LNCaP clone FGC (cell line): ENCODE measurements around the gene KCNN3.
A peak's percentile ranks its signal among the peaks of the same experiment; 100 is the strongest.

Source experiments
- DNase-seq: peaks from one replicate; pipeline ENCODE4 v3.0.0-alpha.2; 2011; ENCODE audit warnings: low read depth
- H3K4me3 ChIP-seq: 2 replicates; pipeline ENCODE4 v1.5.1; 2011; ENCODE audit warnings: mild to moderate bottlenecking, low read depth, low read length, control low read depth
- TF ChIP-seq, protein P1 (sequence below): IDR thresholded peaks from 2 replicates; pipeline ENCODE4 v1.5.1; 2012; ENCODE audit warnings: mild to moderate bottlenecking; ENCODE audit not compliant: control insufficient read depth, insufficient read depth; ENCODE audit errors: extremely low read depth

The KCNN3 gene

DNA sequence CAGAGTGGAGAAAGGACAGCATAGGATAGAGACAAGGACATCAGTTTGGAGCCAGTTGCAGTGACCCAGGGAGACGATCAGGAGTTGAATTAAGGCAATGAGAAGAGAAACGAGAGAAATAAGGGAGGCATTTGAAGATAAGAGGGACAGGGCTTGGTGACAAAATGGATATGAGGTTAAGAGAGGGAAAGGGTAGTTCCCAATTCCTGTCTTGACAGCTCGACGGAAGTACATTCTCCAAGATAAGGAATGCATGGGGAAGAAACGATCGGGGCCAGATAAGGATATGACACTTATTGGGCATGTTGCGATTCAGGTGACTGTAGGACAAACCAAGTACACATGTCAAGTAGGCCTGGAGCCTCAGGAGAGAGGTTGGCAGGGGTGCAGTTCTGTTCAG lies 18.7 kb upstream of the KCNN3 start:
- DNase-seq, result no peak
- TF ChIP-seq, protein P1, sequence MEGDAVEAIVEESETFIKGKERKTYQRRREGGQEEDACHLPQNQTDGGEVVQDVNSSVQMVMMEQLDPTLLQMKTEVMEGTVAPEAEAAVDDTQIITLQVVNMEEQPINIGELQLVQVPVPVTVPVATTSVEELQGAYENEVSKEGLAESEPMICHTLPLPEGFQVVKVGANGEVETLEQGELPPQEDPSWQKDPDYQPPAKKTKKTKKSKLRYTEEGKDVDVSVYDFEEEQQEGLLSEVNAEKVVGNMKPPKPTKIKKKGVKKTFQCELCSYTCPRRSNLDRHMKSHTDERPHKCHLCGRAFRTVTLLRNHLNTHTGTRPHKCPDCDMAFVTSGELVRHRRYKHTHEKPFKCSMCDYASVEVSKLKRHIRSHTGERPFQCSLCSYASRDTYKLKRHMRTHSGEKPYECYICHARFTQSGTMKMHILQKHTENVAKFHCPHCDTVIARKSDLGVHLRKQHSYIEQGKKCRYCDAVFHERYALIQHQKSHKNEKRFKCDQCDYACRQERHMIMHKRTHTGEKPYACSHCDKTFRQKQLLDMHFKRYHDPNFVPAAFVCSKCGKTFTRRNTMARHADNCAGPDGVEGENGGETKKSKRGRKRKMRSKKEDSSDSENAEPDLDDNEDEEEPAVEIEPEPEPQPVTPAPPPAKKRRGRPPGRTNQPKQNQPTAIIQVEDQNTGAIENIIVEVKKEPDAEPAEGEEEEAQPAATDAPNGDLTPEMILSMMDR, result no peak
- H3K4me3 ChIP-seq, result no peak overlapping the region

DNA sequence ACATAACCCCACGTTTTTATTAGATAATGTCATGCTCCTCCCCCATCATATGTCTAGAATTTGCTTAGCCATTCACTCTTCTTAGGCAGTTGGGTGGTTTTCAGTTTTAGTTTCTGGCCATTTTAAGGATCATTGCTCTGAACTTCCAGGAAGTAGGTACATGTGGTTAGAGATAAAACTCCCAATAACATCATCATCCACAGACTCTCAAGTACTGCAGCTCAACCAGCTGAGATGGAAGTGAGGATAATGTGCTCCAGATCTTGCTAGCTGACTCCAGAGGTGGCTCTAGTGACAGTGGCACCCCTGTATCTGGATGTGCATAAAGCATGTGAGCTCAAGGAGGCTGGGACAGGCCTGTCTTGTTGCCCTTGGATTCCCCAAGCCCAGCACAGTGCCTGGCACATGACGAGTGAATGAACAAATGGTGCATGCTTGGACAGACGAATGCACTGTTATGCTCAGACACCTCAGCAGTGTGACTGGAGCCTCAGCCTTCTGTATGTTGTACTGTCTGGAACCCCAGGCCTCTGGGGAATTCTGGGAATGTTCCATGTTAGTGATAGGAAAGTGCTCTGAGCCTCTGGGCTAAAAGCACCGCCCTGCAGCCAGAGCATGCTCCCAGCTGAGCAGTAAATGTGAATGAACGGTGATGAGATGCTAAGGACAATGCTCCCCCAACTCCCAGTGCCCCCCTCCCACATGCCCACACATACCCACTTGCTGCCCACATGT lies 16.4 kb upstream of the KCNN3 start:
- TF ChIP-seq, protein P1, result no peak
- no peak overlapping the region for H3K4me3 ChIP-seq
- DNase-seq, result no peak

DNA sequence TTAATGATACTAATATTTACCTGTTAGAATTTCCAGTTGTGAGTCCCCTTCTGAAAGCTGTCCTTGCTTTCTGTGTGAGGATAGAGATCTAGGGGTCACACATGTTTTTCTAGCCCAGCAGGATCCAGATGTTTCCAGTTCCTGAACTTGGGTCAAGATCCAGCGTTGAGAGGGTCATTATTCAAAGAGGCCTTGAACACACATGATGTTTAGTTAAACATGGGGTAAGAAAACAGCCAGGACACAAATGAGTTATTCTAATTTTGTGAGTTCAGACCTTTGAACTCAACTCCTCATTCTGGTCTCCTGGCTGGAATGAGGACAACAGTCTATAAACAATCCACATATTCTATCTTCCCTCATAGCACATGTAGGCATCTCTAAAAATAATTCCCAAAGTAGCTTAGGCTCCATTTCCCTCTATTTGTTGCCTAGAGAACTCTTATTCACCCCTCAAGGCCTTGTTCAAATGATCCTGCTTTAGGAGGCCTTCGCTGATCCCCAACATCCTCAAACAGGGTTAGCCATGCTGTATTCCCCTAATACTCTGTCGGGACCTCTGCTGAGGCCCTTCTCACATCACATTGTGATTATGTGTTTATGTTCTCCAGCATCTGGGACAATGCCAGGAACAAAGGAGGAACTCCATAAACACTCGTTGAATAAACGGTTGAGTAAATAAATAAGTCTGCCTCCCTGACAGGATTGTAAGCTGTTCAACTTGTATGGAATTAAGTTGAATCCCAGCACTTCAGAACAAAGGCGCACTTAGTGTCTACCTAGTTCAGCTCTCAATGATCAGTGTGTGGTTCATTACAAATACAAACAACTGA lies 15.0 kb upstream of the KCNN3 start:
- DNase-seq, result peak; percentile 90
- TF ChIP-seq, protein P1, result no peak

DNA sequence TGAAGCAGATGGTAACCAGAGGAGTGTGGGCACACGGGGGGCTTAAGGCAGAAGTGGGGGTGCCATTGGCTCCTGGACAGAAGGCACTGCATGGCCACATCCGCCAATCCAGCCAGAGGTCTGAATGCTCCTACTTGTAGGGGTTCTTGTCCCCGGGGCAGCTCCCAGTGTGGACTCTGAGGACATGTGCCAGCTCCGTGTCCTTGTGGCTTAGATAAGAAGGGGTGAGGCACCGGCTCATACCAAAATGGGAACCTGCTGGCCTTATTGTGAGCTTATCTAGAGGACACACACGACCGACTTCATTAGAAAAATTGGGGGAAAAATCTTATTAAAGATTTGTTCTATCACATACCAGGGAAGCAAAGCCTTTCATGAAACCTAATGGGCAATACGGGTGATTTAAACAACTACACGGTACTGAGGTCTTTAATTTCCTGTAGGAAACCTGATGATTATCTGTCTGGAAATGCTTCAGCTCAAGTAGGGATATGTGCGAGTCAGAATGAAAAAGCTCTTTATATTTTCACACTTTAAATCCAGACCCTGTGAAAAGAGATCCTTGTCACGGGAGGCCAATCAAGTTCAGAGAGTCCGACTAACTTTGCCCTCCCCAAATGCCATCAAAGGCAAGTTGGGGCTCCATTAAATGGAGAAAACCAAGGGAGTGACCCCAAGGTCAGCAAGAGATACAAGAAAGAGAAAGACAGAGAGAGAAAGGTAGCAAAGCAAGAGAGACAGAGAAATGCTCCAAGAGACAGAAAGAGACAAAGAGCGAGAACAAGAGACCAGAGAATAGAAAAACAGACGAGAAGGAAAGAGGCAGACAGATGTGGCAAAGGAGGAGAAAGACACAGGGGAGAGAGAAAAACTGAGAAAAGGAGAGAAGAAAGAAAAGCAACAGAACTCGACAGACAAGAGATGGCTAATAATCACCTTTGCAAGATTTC lies 14.1 kb upstream of the KCNN3 start:
- TF ChIP-seq, protein P1, result no peak
- H3K4me3 ChIP-seq, result no peak overlapping the region
- no peak for DNase-seq

More for the DNA sequence above, 15.0 kb upstream of the KCNN3 start:
- no peak overlapping the region for H3K4me3 ChIP-seq

DNA sequence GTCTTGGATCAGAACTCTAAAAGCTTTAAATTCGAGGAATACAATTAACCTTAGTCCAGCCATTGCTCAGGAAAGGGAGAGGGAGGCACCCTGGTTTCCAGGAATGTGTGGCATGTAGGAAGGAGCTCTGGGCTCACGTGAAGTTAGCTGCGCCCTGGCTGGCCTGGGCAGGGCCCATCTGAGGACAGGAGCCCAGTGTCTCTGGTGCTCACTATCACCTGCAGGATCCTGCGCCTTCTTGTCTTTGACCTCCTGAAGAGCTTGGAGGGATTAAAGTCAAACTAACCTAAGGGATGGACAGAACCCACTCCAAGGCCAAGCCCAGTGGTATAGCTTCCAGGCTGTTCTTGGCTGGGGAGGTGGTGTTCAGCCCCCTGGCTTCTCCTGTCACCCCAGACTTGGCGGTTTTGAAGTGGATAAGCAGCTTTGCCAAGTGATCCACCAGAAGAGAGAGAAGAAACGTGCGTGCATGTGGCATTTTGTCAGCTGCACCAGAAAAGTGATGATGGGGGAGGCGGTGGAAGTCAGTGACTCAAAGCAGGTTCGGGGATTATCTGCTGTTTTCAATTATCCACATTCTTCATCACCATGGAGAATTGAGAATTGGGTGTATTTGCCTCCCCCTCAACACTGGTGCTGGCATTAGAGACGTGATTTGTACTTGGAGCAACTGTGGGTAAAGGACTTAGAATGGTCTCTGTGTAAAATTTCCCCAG lies 11.9 kb upstream of the KCNN3 start:
- DNase-seq, result no peak
- no peak overlapping the region for H3K4me3 ChIP-seq
- TF ChIP-seq, protein P1, result no peak

DNA sequence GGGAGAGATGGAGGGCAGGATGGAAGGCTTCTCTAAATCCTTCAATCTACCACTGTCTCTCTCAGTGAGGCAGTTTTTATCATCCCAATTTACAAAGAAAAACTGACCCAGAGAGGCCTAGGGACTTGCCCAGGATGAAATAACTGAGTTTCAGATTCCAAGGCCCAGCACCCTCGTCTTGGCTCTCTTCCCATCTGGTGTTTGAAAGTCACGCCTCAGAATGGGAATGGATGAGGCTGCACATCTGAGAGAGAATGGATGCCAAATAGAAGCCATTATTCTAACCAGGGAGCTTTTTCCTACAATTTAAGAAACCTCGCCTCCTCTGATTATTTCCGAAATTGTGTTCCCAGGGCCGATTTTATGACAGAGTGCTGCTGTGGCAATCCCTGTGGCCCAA lies 10.6 kb upstream of the KCNN3 start:
- no peak overlapping the region for H3K4me3 ChIP-seq
- no peak for DNase-seq
- TF ChIP-seq, protein P1, result no peak
